HG02870 (cell line): ENCODE measurements around the gene TRIM69.
A peak's percentile ranks its signal among the peaks of the same experiment; 100 is the strongest.
"Not testable (repeated sequence)": the region's sequence is repeated elsewhere in the genome, so short reads cannot be mapped to it uniquely, and the experiment has no call there.

ENCODE experiments used
- ATAC-seq: cut with Tn5 transposase; IDR thresholded peaks from one replicate; pipeline ENCODE4 v1.9.1; 2021; ENCODE audit warnings: mild to moderate bottlenecking, moderate library complexity; ENCODE audit not compliant: unreplicated experiment

TRIM69 gene

DNA sequence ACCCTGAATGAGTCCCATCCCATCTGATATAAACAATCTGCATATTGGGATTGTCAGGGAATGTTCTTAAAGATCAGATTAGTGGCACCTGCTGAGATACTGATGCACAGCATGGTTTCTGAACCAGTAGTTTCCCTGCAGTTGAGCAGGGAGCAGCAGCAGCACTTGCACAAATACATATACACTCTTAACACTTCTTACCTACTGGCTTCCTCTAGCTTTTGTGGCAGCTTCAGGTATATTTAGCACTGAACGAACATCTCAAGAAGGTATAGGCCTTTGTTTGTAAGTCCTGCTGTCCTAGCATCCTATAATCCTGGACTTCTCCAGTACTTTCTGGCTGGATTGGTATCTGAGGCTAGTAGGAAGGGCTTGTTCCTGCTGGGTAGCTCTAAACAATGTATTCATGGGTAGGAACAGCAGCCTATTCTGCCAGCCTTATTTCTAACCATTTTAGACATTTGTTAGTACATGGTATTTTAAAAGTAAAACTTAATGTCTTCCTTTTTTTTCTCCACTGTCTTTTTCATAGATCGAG lies 20.5 kb upstream of the TRIM69 start:
- ATAC-seq, result no peak

DNA sequence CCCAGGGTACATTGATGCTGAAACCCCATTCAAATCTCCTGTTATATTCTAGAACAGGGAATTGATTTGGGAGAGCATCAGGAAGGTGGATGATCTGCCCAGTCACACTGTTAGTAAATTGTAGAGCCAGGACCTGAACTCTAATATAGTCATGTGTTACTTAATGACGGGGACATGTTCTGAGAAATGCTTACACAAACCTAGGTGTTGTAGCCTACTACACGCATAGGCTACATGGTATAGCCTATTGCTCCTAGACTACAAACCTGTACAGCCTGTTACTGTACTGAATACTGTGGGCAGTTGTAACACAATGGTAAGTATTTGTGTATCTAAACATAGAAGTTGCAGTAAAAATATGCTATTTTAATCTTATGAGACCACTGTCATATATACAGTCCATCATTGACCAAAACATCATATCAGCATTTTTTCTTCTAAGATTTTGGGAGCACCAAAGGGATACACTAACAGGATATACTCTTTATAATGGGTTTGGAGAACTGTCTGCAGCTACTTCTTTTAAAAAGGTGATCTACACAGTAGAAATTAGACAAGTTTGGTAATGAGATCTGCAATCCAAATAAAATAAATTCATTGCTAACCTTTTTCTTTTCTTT lies 19.2 kb upstream of the TRIM69 start:
- no peak for ATAC-seq

DNA sequence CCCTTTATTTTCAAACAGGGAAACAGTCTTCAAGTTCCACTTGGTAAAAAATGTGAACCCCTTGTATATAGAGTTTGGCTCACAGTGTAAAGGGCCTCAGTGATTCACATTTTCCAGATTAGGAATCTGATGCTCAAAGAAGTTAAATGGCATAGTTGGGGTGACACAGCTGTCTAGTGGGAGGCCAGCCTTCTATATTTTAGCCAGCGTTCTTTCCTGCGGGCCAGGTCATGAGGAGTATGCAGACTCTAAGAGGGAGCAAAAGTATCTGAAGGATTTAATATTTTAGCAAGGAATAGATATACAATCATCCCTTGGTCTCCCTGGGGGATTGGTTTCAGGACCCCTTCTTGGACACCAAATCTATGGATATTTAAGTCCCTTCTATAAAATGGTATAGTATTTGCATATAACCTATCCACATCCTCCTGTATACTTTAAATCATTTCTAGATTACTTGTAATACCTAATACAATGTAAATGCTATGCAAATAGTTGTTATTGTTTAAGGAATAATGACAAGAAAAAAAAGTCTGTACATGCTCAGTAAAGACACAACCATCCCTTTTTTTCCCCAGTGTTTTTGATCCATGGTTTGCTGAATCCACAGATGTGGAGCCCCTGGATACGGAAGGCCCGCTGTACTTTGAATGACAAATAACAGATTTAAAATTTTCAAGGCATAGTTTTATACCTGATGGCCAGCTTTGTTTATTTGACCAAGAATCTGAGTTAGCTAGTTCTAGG lies 18.0 kb upstream of the TRIM69 start:
- no peak for ATAC-seq

DNA sequence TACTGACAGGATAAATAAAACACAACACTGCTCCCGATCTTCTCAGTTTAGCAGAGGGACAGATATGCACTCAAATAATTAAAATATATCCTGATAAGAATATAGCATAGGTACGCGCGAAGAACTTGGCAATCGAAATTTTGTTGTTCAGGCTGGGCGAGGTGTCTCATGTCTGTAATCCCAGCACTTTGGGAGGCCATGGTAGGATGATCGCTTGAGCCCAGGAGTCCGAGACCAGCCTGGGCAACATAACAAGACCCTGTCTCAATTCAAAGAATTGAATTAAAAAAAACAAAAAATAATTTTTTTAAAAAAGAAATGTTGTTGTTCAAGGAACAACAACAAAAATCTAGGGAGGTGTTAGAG lies 17.4 kb upstream of the TRIM69 start:
- ATAC-seq, result no peak

DNA sequence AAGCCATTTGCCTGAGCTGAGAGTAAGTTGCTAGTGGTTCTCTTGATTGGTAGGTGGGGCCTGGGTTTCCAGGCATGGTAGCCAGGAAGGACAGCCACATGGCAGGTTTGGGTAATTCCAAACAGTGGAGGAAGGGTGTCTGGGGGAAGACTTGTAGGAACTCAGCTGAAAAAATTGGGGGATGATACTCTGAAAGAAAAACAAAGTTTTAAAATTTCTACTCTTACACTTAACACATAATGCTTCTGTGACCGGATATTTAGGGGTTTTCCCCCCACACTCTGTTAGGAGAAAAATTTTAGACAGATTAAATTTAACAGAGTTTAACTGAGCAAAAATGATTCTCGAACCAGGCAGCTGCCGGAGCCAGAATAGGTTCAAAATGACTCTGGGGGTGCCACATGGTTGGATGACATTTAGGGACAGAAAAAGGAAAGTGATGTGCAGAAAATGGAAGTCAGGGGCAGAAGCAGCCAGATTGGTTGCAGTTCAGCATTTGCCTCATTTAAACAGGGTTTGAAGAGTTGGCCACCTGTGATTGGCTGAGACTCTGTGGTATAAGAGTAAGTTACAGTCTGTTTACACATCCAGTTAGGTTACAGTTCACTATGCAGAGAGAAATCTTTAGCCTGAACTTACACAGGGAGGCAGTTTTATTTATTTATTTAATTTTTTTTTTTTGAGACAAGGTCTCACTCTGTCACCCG lies 16.9 kb upstream of the TRIM69 start:
- ATAC-seq, result peak; percentile 55

DNA sequence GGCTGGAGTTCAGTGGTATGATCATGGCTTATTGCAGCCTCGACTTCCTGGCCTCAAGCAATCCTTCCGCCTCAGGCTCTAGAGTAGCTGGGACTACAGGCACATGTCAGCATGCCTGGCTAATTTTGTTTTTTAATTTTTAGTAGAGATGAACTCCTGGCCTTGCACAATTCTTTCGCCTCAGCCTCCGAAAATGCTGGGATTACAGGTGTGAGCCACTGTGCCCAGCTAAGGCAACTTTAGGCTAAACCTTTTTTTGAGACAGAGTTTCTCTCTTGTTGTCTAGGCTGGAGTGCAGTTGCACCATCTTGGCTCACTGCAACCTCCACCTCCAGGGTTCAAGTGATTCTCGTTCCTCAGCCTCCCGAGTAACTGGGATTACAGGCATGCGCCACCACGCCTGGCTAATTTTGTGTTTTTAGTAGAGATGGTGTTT lies 16.3 kb upstream of the TRIM69 start:
- not testable (repeated sequence) for ATAC-seq

DNA sequence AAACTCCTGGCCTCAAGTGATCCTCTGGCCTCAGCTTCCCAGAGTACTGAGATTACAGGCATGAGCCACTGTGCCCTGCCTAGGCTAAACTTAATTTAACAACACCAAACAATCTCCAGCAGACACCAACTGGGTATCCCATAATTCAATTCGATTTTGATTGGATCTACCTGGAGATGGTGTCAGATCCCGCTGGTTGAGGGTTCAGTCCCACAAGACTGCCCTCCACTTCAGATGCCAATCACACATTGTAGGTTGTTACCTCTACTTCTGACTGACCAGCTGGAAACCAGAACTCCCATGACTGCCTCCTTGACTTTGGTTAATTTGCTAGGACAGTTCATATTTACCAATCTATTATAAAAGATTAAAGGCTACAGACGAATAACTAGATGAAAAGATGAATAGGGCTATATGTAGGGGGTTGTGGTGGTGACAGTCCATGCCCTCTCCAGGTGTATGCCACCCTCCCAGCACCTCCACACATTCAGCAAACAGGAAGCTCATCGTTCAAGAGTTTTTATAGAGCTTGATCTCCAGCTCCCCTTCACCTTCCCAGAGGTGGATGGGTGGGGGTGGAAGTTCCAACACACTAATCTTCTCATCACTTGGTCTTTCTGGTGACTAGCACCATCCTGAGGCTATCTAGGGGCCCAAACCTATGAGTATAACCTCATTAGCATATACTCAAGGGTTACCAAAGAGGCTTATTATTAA lies 15.7 kb upstream of the TRIM69 start:
- no peak for ATAC-seq

DNA sequence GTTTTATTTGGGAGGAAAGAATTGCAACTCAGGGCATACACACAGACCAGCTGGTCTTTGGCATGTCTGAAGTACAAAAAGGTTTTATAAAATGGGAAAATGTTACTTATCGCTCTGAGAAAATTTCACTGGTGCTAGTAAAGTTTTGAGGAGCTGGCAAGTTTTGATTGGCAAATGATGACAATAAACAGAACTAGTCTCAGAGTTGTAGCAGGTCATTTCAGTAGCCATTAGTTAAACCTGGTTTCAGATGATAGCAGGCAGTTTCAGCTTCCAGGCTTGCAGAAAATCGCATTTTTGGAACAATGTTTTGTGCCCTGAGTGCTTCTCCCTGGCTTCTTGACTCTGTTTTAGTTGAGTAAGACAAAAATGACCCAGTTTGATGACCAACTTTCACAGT lies 14.3 kb upstream of the TRIM69 start:
- no peak for ATAC-seq

DNA sequence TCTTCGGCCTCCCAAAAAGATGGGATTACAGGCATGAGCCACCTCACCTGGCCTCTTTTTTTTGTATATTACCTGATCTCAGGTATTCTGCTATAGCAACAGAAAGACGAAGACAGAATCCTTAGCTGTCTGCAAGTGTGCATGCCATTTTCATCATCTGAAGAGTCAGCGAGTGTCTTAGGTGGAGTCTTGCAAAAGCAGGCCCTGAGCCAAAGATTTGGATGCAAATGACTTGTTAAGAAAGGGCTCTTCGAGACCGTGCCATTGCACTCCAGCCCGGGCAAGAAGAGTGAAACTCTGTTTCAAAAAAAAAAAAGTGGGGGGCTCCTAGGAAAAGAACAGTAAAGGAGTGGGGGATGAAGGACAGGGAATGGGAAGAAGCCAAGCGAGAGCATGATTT lies 10.2 kb upstream of the TRIM69 start:
- ATAC-seq, result no peak

DNA sequence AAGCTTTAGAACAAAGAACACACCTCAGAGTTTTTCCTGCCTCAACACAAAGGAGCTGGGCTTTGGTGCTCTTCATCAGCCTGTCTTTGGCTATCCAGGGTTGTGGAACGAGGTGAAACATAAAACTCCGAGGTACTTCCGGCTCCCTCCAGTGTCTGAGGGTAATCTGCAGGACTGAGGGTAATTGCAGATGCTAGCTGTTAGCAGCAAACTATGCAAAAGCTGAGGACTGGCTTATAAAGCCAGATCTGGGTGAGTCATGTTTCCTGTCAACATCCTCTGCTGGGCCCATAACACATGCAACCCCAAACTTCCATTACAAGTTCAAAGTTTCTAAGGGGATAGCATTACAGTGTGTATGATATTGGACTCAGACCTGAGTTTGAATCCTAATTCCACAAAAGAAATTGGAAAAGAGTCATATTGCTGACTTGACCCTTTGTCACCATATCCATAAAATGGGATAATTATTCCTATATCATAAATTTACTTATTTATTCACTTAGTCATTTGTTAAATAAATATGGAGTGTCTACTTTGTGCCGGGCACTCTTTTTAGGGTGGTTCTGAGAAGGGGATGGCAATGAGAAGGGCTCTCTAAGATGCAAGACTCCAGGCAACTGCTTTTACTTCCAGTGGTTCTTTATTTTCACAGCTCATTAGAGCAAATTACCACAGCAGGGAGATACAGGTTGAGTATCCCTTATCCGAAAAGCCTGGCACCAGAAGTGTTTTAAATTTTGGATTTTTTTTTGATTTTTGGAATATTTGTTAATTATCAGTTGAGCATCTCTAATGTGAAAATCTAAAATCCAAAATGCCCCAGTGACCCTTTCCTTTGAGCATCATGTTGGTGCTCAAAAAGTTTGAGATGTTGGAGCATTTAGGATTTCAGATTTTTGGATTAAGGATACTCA lies 9.5 kb upstream of the TRIM69 start:
- ATAC-seq, result peak; percentile 42

DNA sequence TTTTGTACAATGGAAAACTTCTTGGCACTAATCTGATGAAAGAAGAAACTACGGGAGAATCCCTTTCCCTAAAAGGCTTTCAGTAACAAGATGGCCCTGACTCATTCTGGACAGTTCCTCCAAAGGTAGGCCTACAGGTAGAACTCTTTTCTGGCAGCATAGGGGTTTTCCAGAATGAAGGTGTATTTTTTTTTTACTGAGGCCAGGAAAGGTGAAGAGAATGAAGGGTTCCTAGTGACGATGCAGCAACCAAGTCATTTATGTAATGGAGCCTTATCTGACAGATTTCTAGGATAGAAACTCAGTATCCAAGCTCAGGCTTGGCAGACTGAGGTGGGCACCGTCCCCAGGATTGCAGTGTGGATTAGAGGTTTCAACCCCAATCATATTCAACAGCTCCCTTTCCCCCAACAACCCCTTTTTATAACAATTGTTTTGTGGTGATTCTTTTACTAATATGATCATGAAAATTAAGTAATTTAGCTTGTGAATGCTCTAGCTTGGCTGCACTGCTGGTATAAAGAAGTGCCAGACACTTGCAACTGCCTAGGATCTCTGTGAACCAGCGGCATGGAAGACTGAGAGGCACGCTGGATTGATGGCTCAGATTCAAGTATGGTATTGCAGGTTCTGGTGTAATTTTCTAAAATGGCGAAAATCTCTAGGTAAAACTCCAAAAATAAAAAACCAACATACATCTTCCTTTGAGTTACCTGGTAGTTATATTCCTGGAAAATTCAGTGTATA lies 8.7 kb upstream of the TRIM69 start:
- no peak for ATAC-seq

DNA sequence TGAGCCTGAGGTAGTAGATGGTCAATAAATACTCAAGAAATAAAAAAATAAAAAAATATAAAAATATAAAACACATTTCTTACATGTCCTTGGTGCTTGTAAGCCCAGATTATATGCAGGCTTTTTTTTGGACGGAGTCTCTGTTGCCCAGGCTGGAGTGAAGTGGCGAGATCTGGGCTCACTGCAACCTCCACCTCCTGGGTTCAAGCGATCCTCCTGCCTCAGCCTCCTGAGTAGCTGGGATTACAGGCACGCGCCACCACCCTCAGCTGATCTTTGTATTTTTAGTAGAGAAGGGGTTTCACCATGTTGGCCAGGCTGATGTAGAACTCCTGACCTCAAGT lies 8.1 kb upstream of the TRIM69 start:
- ATAC-seq, result not testable (repeated sequence)

DNA sequence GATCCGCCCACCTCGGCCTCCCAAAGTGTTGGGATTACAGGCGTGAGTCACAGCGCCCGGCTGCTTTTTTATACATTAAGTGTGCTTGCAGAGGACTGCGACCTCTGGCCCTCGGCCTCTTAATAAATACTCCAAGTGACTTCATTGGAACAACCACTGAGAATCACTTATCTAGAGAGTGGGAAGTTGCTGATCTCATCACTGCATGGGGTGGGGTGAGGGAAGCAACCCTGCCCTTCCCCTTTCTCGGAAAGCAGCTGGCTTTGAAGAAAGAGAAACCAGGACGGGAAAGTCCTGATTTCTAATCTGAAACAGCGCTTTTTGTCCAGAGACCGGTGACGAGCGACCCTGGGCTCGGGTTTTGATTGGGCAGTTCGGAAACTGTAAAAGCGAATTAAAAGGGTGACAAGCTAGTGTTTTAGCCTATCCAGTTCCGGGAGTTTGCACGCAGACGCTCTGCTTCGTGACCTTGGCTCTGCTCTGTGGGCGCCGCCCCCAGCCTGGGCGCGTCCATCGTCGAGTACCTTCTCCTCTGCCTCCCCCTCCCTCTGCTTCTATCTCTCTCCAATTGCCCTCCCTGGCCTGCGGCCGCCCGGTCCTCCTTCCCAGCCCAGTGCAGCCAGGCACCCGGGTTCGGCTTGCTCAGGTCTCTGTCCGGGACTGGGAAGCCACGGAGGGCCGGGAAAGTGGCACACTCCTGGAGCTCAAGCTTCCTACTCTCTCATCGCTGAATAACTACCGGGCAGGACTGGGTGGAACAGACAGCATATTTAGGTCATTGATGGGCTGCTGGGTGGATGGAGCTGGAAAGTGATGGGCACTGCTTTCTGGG lies 7.5 kb upstream of the TRIM69 start:
- peak; percentile 76 for ATAC-seq

DNA sequence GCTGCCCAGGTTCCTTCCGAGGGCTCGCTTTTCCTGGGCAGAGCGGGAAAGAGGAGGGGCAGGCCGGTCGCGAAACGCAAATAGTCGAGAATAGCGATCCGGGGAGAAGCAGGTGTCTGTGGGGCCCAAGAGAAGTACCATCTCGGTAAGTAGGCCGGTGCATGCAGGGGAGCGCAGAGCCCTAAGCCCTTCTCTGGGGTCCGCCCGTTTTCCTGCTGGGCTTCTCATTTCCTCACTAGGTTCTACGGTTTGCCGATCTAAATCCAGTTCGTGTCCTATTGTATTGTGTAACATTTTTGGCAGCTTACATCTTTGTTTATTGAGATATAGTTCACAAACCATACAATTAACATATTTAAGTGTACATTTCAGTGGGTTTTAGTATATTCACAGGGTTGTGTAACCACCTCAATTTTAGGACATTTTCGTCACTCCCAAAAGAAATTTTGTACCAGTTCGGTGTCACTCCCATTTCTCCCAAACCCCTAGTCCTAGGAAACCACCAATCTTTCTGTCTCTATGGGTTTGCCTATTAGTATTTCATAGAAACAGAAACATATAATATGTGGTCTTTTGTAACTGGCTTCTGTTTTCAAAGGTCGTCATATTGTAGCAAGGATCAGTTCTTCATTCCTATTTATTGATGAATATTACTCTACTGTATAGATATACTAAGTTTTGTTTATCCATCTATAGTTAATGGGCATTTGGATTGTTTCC lies 6.8 kb upstream of the TRIM69 start:
- ATAC-seq, result peak; percentile 6

DNA sequence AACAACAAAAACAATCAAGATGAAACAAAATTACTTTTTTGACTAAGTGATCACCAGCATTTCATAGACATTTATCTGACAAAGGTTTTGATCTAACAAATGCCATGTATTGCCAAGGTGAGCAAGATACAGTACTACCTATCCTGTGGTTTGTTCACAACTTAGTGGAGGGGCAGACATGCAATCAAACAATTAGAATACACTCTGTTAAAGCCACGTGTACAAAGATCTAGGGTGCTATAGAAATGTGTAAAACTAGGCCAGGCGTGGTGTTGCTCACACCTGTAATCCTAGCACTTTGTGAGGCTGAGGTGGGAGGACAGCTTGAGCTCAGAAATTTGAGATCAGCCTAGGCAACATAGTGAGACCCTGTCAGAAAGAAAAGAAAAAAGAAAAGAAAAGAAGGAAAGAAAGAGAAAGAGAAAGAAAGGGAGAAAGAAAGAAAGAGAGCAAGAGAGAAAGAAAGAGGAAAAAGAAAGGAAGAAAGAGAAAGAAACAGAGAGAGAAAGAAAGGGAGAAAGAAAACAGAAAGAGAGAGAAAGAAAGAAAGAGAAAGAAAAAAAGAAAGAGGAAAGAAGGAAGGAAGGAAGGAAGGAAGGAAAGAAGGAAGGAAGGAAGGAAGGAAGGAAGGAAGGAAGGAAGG lies 1.4 kb upstream of the TRIM69 start:
- ATAC-seq, result no peak

DNA sequence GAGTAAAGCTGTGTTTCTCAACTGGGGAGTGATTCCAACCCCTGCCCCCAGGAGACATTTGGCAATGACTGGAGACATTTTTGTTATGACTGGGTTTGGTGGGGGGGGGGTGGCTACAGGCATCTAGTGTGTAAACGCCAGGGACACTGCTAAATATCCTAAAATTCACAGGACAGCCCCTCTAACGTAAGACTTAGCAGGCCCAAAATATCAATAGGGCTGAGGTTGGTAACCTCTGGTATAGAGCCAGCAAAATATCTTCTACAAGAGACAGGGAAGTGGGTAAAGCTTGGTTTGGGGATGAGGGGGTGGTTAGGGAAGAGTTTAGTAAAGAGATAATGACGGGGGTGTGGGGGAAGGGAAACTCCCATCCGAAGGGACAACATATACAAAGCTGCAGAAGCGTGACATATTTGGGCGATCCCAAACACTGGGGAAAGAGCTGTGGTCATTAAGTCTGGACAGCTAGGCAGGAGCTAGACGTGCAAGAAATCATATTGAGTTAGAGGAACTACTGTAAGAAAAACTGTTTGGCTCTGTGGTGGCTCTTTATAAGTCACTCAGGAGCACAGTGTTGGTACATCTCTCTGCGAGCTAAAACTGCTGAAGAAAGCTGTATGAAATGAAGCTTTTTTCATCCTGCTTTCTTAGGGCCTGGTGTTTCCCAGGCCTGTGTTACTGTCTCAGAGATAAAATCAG lies 697 bp upstream of the TRIM69 start:
- no peak for ATAC-seq
